GM19193 (cell line): ENCODE data around the gene POLR3C.

Experiments used
- POLR2A ChIP-seq: IDR thresholded peaks from 4 replicates; pipeline ENCODE4 v1.6.1; 2011; ENCODE audit not compliant: insufficient read depth, insufficient read length; ENCODE audit errors: extremely low read depth

The POLR3C gene

DNA sequence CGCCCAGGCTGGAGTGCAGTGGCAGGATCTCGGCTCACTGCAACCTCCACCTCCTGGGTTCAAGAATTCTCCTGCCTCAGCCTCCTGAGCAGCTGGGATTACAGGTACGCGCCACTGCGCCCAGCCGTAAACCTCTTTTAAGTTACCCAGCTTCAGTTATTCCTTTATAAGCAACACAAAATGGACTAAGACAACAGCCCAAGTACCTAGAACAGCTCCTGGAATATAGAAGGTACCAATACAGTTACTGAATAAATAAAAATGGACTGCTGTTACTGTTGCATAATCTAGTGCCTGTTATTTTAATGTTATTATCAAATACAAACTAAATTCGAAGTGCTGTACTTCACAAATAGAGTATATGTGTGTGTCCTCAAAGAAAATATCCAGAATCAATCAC, 17.2 kb upstream of the POLR3C start:
- no peak for TF ChIP-seq POLR2A

- no peak for TF ChIP-seq POLR2A
These were observed 471 bp downstream of the POLR3C start for GRCh38 chr1:145824499-145824842.

DNA sequence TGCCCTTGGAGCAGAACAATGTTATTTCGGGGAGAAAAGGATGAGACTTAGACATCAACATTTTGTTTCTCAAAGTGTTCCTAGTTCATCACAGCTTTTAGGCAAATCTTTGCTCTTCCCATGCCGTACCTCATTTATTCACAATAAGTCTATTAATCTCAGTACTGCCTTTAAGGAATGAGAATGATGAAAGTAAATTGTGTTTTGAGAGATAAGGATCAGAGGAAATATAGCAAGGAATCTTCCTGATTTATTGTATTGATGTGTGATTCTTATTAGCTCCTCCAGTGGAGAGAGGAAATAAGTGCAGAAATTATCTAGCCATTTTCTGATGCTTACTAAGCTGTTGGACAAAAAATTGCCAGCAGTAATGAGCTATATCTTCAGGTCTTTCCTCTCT, 2.0 kb downstream of the POLR3C start:
- TF ChIP-seq POLR2A = no peak

- no peak for TF ChIP-seq POLR2A
These were observed 4.0 kb downstream of the POLR3C start for GRCh38 chr1:145827966-145828365.

DNA sequence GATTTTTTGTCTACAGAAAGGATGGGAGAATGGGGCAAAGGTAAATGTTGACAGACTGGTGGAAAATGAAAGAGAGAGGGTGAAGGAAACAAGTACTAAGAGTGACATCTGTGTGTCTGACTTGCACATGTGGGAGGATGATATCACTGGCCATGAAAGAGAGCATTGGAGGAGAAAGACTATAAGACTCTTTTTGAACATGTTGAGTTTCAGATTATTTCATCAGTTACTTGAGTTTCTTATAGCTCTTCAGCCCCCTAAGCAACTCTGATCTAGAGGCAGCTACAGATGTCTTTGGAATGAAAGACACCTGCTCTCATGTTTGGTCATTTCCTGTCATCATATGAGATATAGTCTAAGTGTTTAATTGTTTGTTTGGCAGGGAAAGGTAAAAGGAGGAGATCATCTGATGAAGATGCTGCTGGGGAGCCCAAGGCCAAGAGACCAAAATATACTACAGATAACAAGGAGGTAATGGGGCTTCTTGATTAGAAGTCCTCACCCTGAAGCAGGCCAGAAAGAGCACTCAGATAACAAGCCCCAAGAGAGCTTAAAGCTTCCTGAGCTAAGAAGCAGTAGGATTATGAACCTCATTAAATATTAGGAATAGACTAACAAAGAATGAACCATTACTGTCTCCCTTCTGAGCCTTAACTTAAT, 4.5 kb downstream of the POLR3C start:
- TF ChIP-seq POLR2A = no peak

GRCh38 chr1:145837656-145838055, 13.7 kb downstream of the POLR3C start:
- no peak for TF ChIP-seq POLR2A

- no peak for TF ChIP-seq POLR2A
These were observed 19.0 kb downstream of the POLR3C start for GRCh38 chr1:145843031-145843430.

DNA sequence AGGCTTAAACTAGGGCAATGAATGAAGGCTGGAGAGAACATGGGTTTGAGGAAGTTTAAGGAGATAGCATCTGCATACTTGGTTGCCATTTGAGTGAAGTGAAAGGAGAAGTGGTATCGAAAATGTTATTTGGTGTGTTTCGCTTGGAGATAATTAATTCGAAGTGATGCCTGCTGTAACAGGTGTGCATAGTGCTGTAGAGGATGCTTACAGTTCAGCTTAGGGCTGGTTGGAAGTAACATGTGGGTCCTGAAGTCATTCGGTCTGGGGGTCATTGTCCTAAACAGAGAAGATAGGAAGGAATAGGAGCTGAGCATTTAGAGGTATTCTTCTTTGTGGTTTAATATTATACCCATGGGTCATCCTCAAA, 21.1 kb downstream of the POLR3C start:
- no peak for TF ChIP-seq POLR2A

- peak; percentile 71 for TF ChIP-seq POLR2A
These were observed 21.6 kb downstream of the POLR3C start, which contains the start of gene NUDT17 for GRCh38 chr1:145845514-145846161. Gene NUDT17, plus strand, starts transcription at chr1:145845630. Its CDS starts 11 bp downstream, at chr1:145845641.

DNA sequence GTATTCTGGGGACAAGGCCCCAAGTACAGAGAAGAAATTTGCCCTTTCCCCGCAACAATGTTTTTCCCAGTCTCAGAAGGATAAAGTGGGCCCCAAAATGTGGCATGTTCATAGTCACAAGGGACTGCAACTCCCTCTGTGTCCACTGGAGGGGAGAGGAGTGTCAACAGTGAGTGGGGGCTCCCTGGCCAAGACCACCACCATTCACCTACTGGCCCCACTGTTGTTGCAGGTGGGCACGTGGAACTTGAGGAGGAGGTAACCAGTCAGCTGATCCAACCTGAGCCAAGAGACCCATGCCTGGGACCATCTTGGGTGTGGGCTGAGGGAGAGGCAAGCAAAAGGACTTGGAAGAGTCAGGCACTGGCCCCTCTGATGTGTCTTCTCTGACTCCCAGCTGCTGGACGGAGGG, 22.2 kb downstream of the POLR3C start:
- TF ChIP-seq POLR2A = no peak

DNA sequence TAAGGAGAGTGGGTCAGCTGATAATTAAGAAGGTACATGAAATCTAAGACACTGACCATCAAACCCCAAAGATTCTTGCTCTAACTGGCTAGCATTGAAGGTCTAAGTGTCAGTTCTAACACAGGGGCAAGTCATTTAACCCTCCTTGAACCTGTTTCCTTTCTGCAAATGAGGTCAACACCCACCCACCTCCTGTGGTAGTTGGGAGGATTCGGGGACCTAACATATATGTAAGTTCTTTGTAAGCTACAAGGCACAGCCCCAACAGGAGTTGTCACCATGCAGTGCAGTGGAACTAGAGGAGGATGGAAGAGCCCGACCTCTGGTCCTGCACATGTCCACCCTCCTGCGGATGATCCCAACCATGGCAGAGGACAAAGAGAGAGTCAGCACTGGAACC, 23.8 kb downstream of the POLR3C start:
- no peak for TF ChIP-seq POLR2A

- no peak for TF ChIP-seq POLR2A
These were observed 25.6 kb downstream of the POLR3C start for GRCh38 chr1:145849356-145850160.

DNA sequence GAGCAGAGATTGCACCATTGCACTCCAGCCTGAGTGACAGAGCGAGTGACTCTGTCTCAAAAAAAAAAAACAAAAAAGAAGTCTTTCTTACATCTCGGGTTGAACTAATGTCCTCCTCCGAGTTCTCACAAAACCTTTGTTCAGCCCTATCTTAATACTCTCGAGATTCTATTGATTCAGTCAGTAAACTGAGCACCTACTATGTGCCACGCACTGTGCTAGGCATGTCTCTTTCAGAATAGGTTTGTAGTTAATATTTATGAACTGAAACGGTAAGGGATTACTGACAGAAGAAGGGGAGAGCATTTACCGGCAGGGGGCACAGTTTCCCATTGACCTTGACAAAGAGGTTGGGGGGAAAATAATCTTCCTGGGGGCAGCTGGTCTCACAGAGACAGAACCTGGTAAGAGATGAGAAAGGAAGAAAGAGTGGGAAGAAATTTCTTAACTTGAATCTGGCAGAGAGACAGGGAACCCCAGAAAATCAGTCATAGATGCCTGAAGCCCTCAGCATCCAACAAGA, 31.5 kb downstream of the POLR3C start:
- TF ChIP-seq POLR2A = no peak

DNA sequence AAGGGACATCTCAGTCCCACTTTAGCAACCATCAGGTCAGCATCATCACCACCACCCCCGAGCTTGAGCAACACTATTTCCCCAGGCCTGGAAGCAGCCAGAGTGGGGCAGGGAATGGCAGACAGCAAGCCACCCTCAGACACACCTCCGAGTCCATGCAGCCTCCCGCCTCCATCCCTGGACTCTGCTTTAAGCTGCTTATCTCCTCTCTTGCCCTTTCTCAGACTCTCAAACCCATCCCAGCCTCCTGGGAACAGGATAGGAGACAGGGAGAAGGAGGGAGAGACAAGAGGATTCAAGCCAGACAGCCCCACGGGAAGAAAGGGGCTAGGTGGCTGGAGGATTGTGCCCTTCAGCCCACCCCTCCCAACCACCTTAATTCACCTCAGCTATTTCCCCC, 33.2 kb downstream of the POLR3C start:
- no peak for TF ChIP-seq POLR2A

- TF ChIP-seq POLR2A = no peak
These were observed 34.4 kb downstream of the POLR3C start for GRCh38 chr1:145858238-145858900.
